B cell (primary cell): ENCODE measurements around the gene VAMP8. TPM values are rescaled to one million over a fixed set of nuclear protein-coding genes. Genes with fewer than 3 reads are reported as not detected.

ENCODE experiments used
- ATAC-seq: fragments of 200-7000 bp; cut with Tn5 transposase; one replicate; pipeline ENCODE4 v1.10.0; 2021; ENCODE audit warnings: low read depth, mild to moderate bottlenecking, moderate number of reproducible peaks, moderate library complexity
- CTCF ChIA-PET: fragments of 350-600 bp; sonication (Branson Sonifier 250); formaldehyde crosslinking; loops from one replicate; lab custom pipeline; 2021; ENCODE audit warnings: antibody characterized with exemption, inconsistent platforms; lab: Charles Lee
- POLR2A ChIA-PET: fragments of 350-600 bp; sonication (Branson Sonifier 250); formaldehyde crosslinking; loops from one replicate; lab custom pipeline; 2021; ENCODE audit warnings: antibody characterized with exemption; lab: Charles Lee
- DNase-seq: peaks from one replicate; pipeline ENCODE4 v3.0.0; 2013
- H2AFZ ChIP-seq: 2 replicates; pipeline ENCODE4 v1.6.1; 2012; ENCODE audit warnings: mild to moderate bottlenecking, low read depth, low read length; ENCODE audit not compliant: insufficient read depth, poor library complexity, severe bottlenecking
- H3K27ac ChIP-seq, 2 donors: 1 replicate in 1 of 2; 2 replicates in 1 of 2; pipeline ENCODE4 v1.5.1; 2012 to 2013; ENCODE audit warnings: low read length in 2 of 2, mild to moderate bottlenecking in 2 of 2, moderate library complexity in 1 of 2
- H3K27me3 ChIP-seq, 4 experiments: fragments of 200-600 bp in 1 of 4; sonication (generic) in 1 of 4; replicated peaks in 1 of 4; 1 replicate in 2 of 4; 2 replicates in 2 of 4; pipeline versions ENCODE4 v1.6.1 to v1.7.0; 2013 to 2016; ENCODE audit warnings: low read length in 3 of 4, mild to moderate bottlenecking in 2 of 4, mixed read lengths in 1 of 4, moderate library complexity in 1 of 4; ENCODE audit not compliant: insufficient read depth in 4 of 4, control insufficient read depth in 3 of 4; ENCODE audit errors: control extremely low read depth in 1 of 4
- H3K36me3 ChIP-seq, 2 experiments: replicated peaks in 1 of 2; 1 replicate in 1 of 2; 2 replicates in 1 of 2; pipeline versions ENCODE4 v1.6.1 to v1.7.1; 2013; ENCODE audit warnings: low read length in 1 of 2; ENCODE audit not compliant: insufficient read depth in 2 of 2, control insufficient read depth in 1 of 2; ENCODE audit errors: control extremely low read depth in 1 of 2, extremely low read depth in 1 of 2
- H3K4me1 ChIP-seq, 2 donors: fragments of 200-600 bp in 1 of 2; sonication (generic) in 1 of 2; 1 replicate in 1 of 2; 2 replicates in 1 of 2; pipeline versions ENCODE4 v1.5.1 to v1.6.1; 2013 to 2017; ENCODE audit warnings: low read length in 2 of 2; ENCODE audit not compliant: control insufficient read depth in 2 of 2, insufficient read depth in 2 of 2
- H3K4me2 ChIP-seq: replicated peaks from 2 replicates; pipeline ENCODE3; 2012; ENCODE audit warnings: mild to moderate bottlenecking, low read depth, low read length; ENCODE audit not compliant: poor library complexity, severe bottlenecking
- H3K4me3 ChIP-seq, 5 experiments: fragments of 200-600 bp in 1 of 5; sonication (generic) in 1 of 5; 1 replicate in 3 of 5; 2 replicates in 2 of 5; pipeline versions ENCODE4 v1.5.1 to v1.7.0; 2011 to 2016; ENCODE audit warnings: low read length in 4 of 5, mild to moderate bottlenecking in 4 of 5, low read depth in 2 of 5, control low read depth in 1 of 5, moderate library complexity in 1 of 5; ENCODE audit not compliant: insufficient read depth in 1 of 5; ENCODE audit errors: control extremely low read depth in 1 of 5, extremely low read depth in 1 of 5
- H3K79me2 ChIP-seq: fragments of 200-600 bp; sonication (generic); one replicate; pipeline ENCODE4 v1.6.0; 2016; ENCODE audit warnings: low read length; ENCODE audit not compliant: control insufficient read depth, insufficient read depth
- H3K9ac ChIP-seq: fragments of 200-600 bp; sonication (generic); 2 replicates; pipeline ENCODE4 v1.6.1; 2017; ENCODE audit warnings: mild to moderate bottlenecking, low read length, moderate library complexity
- H3K9me3 ChIP-seq, 3 donors: one replicate each; pipeline versions ENCODE4 v1.6.1 to v1.7.1; 2013; ENCODE audit warnings: low read length in 2 of 3; ENCODE audit not compliant: control insufficient read depth in 2 of 3, insufficient read depth in 1 of 3; ENCODE audit errors: control extremely low read depth in 1 of 3
- H4K20me1 ChIP-seq: 2 replicates; pipeline ENCODE4 v1.6.0; 2012; ENCODE audit warnings: mild to moderate bottlenecking, low read length; ENCODE audit not compliant: insufficient read depth, control insufficient read depth, poor library complexity, severe bottlenecking
- H3K27ac Mint-ChIP-seq: one replicate; pipeline ENCODE4 v1.8.0; 2021; ENCODE audit warnings: mixed read lengths
- H3K27me3 Mint-ChIP-seq: one replicate; pipeline ENCODE4 v1.8.0; 2021; ENCODE audit warnings: mixed read lengths
- H3K4me1 Mint-ChIP-seq: one replicate; pipeline ENCODE4 v1.8.0; 2021; ENCODE audit warnings: mixed read lengths
- H3K4me3 Mint-ChIP-seq: one replicate; pipeline ENCODE4 v1.8.0; 2021; ENCODE audit warnings: mixed read lengths
- H3K9me3 Mint-ChIP-seq: one replicate; pipeline ENCODE4 v1.8.0; 2022; ENCODE audit warnings: mixed read lengths; ENCODE audit not compliant: insufficient read depth
- CTCF ChIP-seq: fragments of 200-600 bp; IDR thresholded peaks from one replicate; pipeline ENCODE4 v1.8.0; 2022; ENCODE audit warnings: antibody characterized with exemption, mild to moderate bottlenecking
- EZH2 ChIP-seq: IDR thresholded peaks from 2 replicates; pipeline ENCODE4 v1.6.1; 2012; ENCODE audit warnings: borderline replicate concordance, low read depth, mild to moderate bottlenecking, moderate library complexity, low read length; ENCODE audit not compliant: insufficient read depth, poor library complexity, severe bottlenecking
- WGBS: methylation state at CpG from one replicate; pipeline ENCODE4 v1.1.5; 2013; ENCODE audit warnings: missing lambda C conversion rate; ENCODE audit not compliant: insufficient coverage; 5-methylcytosine and 5-hydroxymethylcytosine counted together
- intact Hi-C: fragments of 100-400 bp; cut with micrococcal nuclease; formaldehyde crosslinking; loops from one replicate; pipeline ENCODE4 v1.10.0; 2022
- polyA plus RNA-seq: library from polyadenylated mRNA; depleted of rRNA; stranded (reverse); fragments of >200 nt; gene quantifications from 2 replicates; pipeline ENCODE4 v1.2.3, GENCODE V29; 2012
- total RNA-seq, 2 donors: library from RNA; stranded (reverse); fragments of 120-200 nt in 1 of 2; gene quantifications; 1 replicate in 1 of 2; 2 replicates in 1 of 2; pipeline versions ENCODE4 v1.2.3 to v1.2.4, GENCODE V29; 2013 to 2022

VAMP8 gene
- total and polyA plus RNA-seq, 2 donors (not counting 1 experiment from before 2014, with no cell fraction given): 68.7 to 73.8 TPM

- peak overlapping the region; percentile 92 for H3K4me3 Mint-ChIP-seq
- H3K27me3 Mint-ChIP-seq: no peaks in the 10 kb centered on the region
- Histone ChIP-seq H3K27ac (peak overlapping the region; percentile 76 to 81), H3K9ac (peak overlapping the region; percentile 97), H2AFZ (peak overlapping the region; percentile 87), H3K9me3 (no peaks in the 10 kb centered on the region), H3K4me3 (peak overlapping the region; percentile 65 to 93 (median 86)), H4K20me1 (peaks cover 14% of the 10 kb centered on the region), H3K27me3 (no peaks in the 10 kb centered on the region), H3K4me1 (peaks cover 17 to 23% of the 10 kb centered on the region in 2 donors), H3K79me2 (peaks cover 36% of the 10 kb centered on the region), H3K4me2 (peak overlapping the region; percentile 83), H3K36me3 (peaks cover 0 to 28% of the 10 kb centered on the region in 2 experiments)
- peaks cover 29% of the 10 kb centered on the region for H3K4me1 Mint-ChIP-seq
- intact Hi-C loops: no loop called here
- POLR2A ChIA-PET: interaction anchor here (0.6 to 2.9 kb wide), 13 partner anchors 8 to 639 kb away, joined by 3 to 8 read pairs (median 5); partner anchors contain the start of genes C2orf68, MAT2A, SH2D6 and VAMP5
- DNase-seq (no peak), ATAC-seq (no peak)
- peak overlapping the region; percentile 95 for H3K27ac Mint-ChIP-seq
- TF ChIP-seq CTCF: no peak
- TF ChIP-seq EZH2: no peak
- CTCF ChIA-PET: interaction anchor here (1.0 to 4.5 kb wide), 4 partner anchors 11 to 204 kb away, joined by 4 to 21 read pairs (median 8); partner anchors contain the start of gene VAMP5
- no peaks in the 10 kb centered on the region for H3K9me3 Mint-ChIP-seq
- 9% methylated on average over 9 of the region's 10 CpGs for WGBS
These were observed 18.6 kb downstream of the VAMP8 start for GRCh38 chr2:85596026-85596333.

GRCh38 chr2:85596486-85597143 is 19.2 kb downstream of the VAMP8 start:
- peak overlapping the region; percentile 65 to 93 (median 86) for H3K4me3 ChIP-seq
- Mint-ChIP-seq H3K4me3 (peak overlapping the region; percentile 92), H3K27me3 (no peaks in the 10 kb centered on the region), H3K9me3 (no peaks in the 10 kb centered on the region), H3K4me1 (peaks cover 34% of the 10 kb centered on the region), H3K27ac (peak overlapping the region; percentile 95)
- WGBS: 67% methylated on average over 1 of the region's 3 CpGs
- no peak overlapping the region for H2AFZ ChIP-seq
- H3K27me3 ChIP-seq: no peaks in the 10 kb centered on the region
- TF ChIP-seq CTCF (no peak), EZH2 (no peak)
- ChIA-PET CTCF (interaction anchor here (2.1 to 4.5 kb wide), 2 partner anchors 12 to 45 kb away, joined by 11 to 21 read pairs; partner anchors contain the start of gene VAMP5), POLR2A (interaction anchor here (1.1 to 2.9 kb wide), 5 partner anchors 9 to 58 kb away, joined by 3 to 8 read pairs (median 4); partner anchors contain the start of genes MAT2A and VAMP5)
- peak overlapping the region; percentile 97 for H3K9ac ChIP-seq
- ATAC-seq (no peak), DNase-seq (no peak)
- H4K20me1 ChIP-seq: peaks cover 14% of the 10 kb centered on the region
- H3K4me2 ChIP-seq: peak overlapping the region; percentile 83
- H3K79me2 ChIP-seq: peaks cover 36% of the 10 kb centered on the region
- H3K9me3 ChIP-seq: no peaks in the 10 kb centered on the region
- intact Hi-C loops: no loop called here
- peaks cover 0 to 28% of the 10 kb centered on the region in 2 experiments for H3K36me3 ChIP-seq
- H3K27ac ChIP-seq: peak overlapping the region in 1 of 2 donors; percentile 81
- peaks cover 20 to 25% of the 10 kb centered on the region in 2 donors for H3K4me1 ChIP-seq
